ENCODE measurements around the gene NFATC2. TPM values are rescaled to one million over a fixed set of nuclear protein-coding genes. Genes with fewer than 3 reads are reported as not detected.

Gene NFATC2
- total RNA-seq, 4 donors from 2014 or later = 4.4 to 38.0 (median 13.6) TPM

GRCh38 chr20:51444922-51445438 lies 97.5 kb downstream of the NFATC2 start:
- peaks cover 0 to 7% (median 3%) of the 10 kb centered on the region in 4 donors for H3K4me1 ChIP-seq
- TF ChIP-seq POLR2A (IDR thresholded peaks at IDR 0.05) = no peak
- TF ChIP-seq, protein P1, sequence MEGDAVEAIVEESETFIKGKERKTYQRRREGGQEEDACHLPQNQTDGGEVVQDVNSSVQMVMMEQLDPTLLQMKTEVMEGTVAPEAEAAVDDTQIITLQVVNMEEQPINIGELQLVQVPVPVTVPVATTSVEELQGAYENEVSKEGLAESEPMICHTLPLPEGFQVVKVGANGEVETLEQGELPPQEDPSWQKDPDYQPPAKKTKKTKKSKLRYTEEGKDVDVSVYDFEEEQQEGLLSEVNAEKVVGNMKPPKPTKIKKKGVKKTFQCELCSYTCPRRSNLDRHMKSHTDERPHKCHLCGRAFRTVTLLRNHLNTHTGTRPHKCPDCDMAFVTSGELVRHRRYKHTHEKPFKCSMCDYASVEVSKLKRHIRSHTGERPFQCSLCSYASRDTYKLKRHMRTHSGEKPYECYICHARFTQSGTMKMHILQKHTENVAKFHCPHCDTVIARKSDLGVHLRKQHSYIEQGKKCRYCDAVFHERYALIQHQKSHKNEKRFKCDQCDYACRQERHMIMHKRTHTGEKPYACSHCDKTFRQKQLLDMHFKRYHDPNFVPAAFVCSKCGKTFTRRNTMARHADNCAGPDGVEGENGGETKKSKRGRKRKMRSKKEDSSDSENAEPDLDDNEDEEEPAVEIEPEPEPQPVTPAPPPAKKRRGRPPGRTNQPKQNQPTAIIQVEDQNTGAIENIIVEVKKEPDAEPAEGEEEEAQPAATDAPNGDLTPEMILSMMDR (IDR thresholded peaks at IDR 0.05) = no peak
- H3K36me3 ChIP-seq = no peaks in the 10 kb centered on the region
- no peak overlapping the region for H3K27ac ChIP-seq
- no peak overlapping the region for H3K4me3 ChIP-seq
- H3K9me3 ChIP-seq = no peaks in the 10 kb centered on the region
- no peak for DNase-seq
- H3K27me3 ChIP-seq = no peaks in the 10 kb centered on the region

DNA sequence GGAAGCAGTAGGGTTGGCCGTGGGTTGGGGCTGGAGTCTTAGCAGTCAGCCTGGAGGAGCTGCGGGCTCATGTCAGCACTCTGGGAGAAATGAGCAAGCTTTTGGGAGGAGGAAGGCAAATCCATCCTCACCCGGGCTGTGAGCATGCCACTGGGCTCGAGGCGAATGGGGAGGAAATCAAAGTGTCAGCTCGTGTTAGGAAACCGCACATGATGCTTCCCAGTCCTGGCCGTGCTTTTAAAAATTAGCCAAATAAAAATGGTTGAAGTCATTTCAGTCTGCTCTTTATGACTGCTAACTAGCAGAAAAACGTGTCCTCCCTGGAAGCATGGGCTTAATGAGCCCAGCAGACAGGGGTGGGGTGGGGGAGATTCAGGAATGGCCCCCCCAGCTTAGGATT lies 98.1 kb downstream of the NFATC2 start:
- TF ChIP-seq, protein P1 (IDR thresholded peaks at IDR 0.05) = no peak
- no peak for TF ChIP-seq POLR2A (IDR thresholded peaks at IDR 0.05)
- no peak overlapping the region for H3K4me3 ChIP-seq
- no peak overlapping the region for H3K27ac ChIP-seq
- H3K4me1 ChIP-seq = peaks cover 0 to 7% (median 3%) of the 10 kb centered on the region in 4 donors
- no peak for DNase-seq
- no peaks in the 10 kb centered on the region for H3K36me3 ChIP-seq
- no peaks in the 10 kb centered on the region for H3K9me3 ChIP-seq
- no peaks in the 10 kb centered on the region for H3K27me3 ChIP-seq

GRCh38 chr20:51442602-51443001 lies 99.9 kb downstream of the NFATC2 start:
- Histone ChIP-seq H3K27me3 (no peaks in the 10 kb centered on the region), H3K4me1 (peaks cover 0 to 7% (median 3%) of the 10 kb centered on the region in 4 donors), H3K27ac (no peak overlapping the region), H3K36me3 (no peaks in the 10 kb centered on the region), H3K9me3 (no peaks in the 10 kb centered on the region), H3K4me3 (no peak overlapping the region)
- DNase-seq = no peak
- TF ChIP-seq, protein P1 (IDR thresholded peaks at IDR 0.05) = no peak
- no peak for TF ChIP-seq POLR2A (IDR thresholded peaks at IDR 0.05)

GRCh38 chr20:51440589-51440988 lies 101.9 kb downstream of the NFATC2 start:
- DNase-seq = peak in 2 of 3 donors; percentile 65 to 72
- H3K9me3 ChIP-seq = no peaks in the 10 kb centered on the region
- peak overlapping the region in 1 of 4 donors; percentile 49 for H3K27ac ChIP-seq
- no peak for TF ChIP-seq POLR2A (IDR thresholded peaks at IDR 0.05)
- TF ChIP-seq, protein P1 (IDR thresholded peaks at IDR 0.05) = no peak
- H3K27me3 ChIP-seq = no peaks in the 10 kb centered on the region
- H3K36me3 ChIP-seq = peaks cover 0 to under 1% (median 0%) of the 10 kb centered on the region in 3 donors
- H3K4me1 ChIP-seq = peaks cover 0 to 7% (median 0%) of the 10 kb centered on the region in 4 donors
- H3K4me3 ChIP-seq = no peak overlapping the region

DNA sequence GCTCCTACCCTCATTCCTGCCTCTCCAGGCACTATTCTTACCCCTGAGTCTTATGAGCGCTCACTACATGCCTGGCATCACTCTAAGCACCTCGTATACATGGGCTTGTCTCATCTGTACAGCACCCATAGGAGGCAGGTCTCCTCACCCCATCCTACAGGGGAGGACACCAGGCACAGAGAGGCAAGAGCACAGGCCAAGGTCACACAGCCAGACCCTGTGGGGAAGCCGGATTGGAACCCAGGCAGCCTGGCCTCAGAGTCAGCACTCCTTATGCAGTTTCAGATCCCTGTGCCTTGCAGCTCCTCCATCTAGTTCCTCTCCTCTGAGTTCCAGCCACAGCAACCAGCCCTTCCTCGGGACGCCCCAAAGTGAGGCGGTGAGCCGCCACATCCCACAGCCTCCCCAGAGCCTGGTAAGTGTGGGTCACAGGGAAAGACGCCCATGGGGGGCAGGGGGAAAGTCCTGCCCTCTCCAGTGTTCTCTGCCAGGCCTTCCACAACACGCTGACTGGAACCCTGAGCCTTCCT lies 103.3 kb downstream of the NFATC2 start:
- Histone ChIP-seq H3K4me1 (peaks cover 0 to 7% (median 0%) of the 10 kb centered on the region in 4 donors), H3K27ac (peak overlapping the region in 1 of 4 donors; percentile 49), H3K36me3 (peaks cover 0 to 11% (median 0%) of the 10 kb centered on the region in 3 donors), H3K9me3 (no peaks in the 10 kb centered on the region), H3K4me3 (no peak overlapping the region), H3K27me3 (no peaks in the 10 kb centered on the region)
- no peak for DNase-seq
- TF ChIP-seq, protein P1 (IDR thresholded peaks at IDR 0.05) = no peak
- TF ChIP-seq POLR2A (IDR thresholded peaks at IDR 0.05) = no peak

Data from Peyer's patch (tissue), 4 donors.